Measurements from ENCODE around the gene GYPB.
"Not testable (repeated sequence)": the region's sequence is repeated elsewhere in the genome, so short reads cannot be mapped to it uniquely, and the experiment has no call there.

GRCh38 chr4:144005558-144005953 is 13.6 kb downstream of the GYPB start:
- not testable (repeated sequence) for TF ChIP-seq CTCF (IDR thresholded peaks at IDR 0.05); POLR2A (IDR thresholded peaks at IDR 0.05); POLR2AphosphoS5 (IDR thresholded peaks at IDR 0.05; ENCODE audit: insufficient read depth in 1 of 2, low read depth in 1 of 2)
